Measurements from ENCODE around the gene SMIM44. TPM values are rescaled to one million over a fixed set of nuclear protein-coding genes. Genes with fewer than 3 reads are reported as not detected.

Gene SMIM44
- total RNA-seq, 1 donor, result not detected

GRCh38 chr19:3471954-3472655 is 11.1 kb downstream of the SMIM44 start:
- Histone ChIP-seq H3K4me1 (ENCODE audit: insufficient read depth, low read length) (no peaks in the 10 kb centered on the region), H3K9me3 (ENCODE audit: low read depth, low read length) (no peaks in the 10 kb centered on the region), H3K27me3 (ENCODE audit: insufficient read depth, low read length) (peaks cover 9% of the 10 kb centered on the region), H2AFZ (ENCODE audit: low read length) (no peak overlapping the region), H4K20me1 (ENCODE audit: insufficient read depth, low read length) (peaks cover 19% of the 10 kb centered on the region), H3K27ac (ENCODE audit: low read depth, low read length) (no peak overlapping the region), H3K4me3 (ENCODE audit: insufficient read depth, low read length) (no peak overlapping the region), H3K4me2 (ENCODE audit: insufficient read depth, low read length) (peak overlapping the region; percentile 23), H3K79me2 (ENCODE audit: insufficient read depth, low read length) (no peaks in the 10 kb centered on the region), H3K36me3 (ENCODE audit: insufficient read depth, low read length) (peaks cover 3% of the 10 kb centered on the region)
- peak; percentile 94 for DNase-seq (ENCODE audit: insufficient read length, low spot score, missing footprints)
- peak; percentile 76 for TF ChIP-seq CTCF (IDR thresholded peaks at IDR 0.05; ENCODE audit: extremely low read depth, low read depth, low read length)

GRCh38 chr19:3470500-3471128 is 12.6 kb downstream of the SMIM44 start:
- H3K4me1 ChIP-seq (ENCODE audit: insufficient read depth, low read length), result no peaks in the 10 kb centered on the region
- no peak for TF ChIP-seq CTCF (IDR thresholded peaks at IDR 0.05; ENCODE audit: extremely low read depth, low read depth, low read length)
- H3K4me3 ChIP-seq (ENCODE audit: insufficient read depth, low read length), result no peak overlapping the region
- H3K27ac ChIP-seq (ENCODE audit: low read depth, low read length), result no peak overlapping the region
- peak; percentile 72 for DNase-seq (ENCODE audit: insufficient read length, low spot score, missing footprints)
- peaks cover 9% of the 10 kb centered on the region for H3K27me3 ChIP-seq (ENCODE audit: insufficient read depth, low read length)
- no peak overlapping the region for H3K4me2 ChIP-seq (ENCODE audit: insufficient read depth, low read length)
- H3K36me3 ChIP-seq (ENCODE audit: insufficient read depth, low read length), result peaks cover 8% of the 10 kb centered on the region
- H2AFZ ChIP-seq (ENCODE audit: low read length), result no peak overlapping the region
- peaks cover 27% of the 10 kb centered on the region for H4K20me1 ChIP-seq (ENCODE audit: insufficient read depth, low read length)
- no peaks in the 10 kb centered on the region for H3K9me3 ChIP-seq (ENCODE audit: low read depth, low read length)
- H3K79me2 ChIP-seq (ENCODE audit: insufficient read depth, low read length), result no peaks in the 10 kb centered on the region

GRCh38 chr19:3469638-3470499 is 13.4 kb downstream of the SMIM44 start:
- H3K9me3 ChIP-seq (ENCODE audit: low read depth, low read length), result no peaks in the 10 kb centered on the region
- H3K36me3 ChIP-seq (ENCODE audit: insufficient read depth, low read length), result peaks cover 8% of the 10 kb centered on the region
- no peak overlapping the region for H3K4me3 ChIP-seq (ENCODE audit: insufficient read depth, low read length)
- peaks cover 30% of the 10 kb centered on the region for H4K20me1 ChIP-seq (ENCODE audit: insufficient read depth, low read length)
- H3K4me1 ChIP-seq (ENCODE audit: insufficient read depth, low read length), result no peaks in the 10 kb centered on the region
- peak; percentile 10 for TF ChIP-seq CTCF (IDR thresholded peaks at IDR 0.05; ENCODE audit: extremely low read depth, low read depth, low read length)
- no peak overlapping the region for H2AFZ ChIP-seq (ENCODE audit: low read length)
- peaks cover 5% of the 10 kb centered on the region for H3K27me3 ChIP-seq (ENCODE audit: insufficient read depth, low read length)
- H3K79me2 ChIP-seq (ENCODE audit: insufficient read depth, low read length), result no peaks in the 10 kb centered on the region
- peak overlapping the region; percentile 8 for H3K27ac ChIP-seq (ENCODE audit: low read depth, low read length)
- H3K4me2 ChIP-seq (ENCODE audit: insufficient read depth, low read length), result no peak overlapping the region
- DNase-seq (ENCODE audit: insufficient read length, low spot score, missing footprints), result peak; percentile 77

All from osteoblast (primary cell).